Measurements from ENCODE around the gene ATXN2. TPM values are rescaled to one million over a fixed set of nuclear protein-coding genes. Genes with fewer than 3 reads are reported as not detected.

The ATXN2 gene
- total and polyA plus RNA-seq, 9 of the 15 experiments (the other 6 are each of a cell fraction or from before 2014, with no cell fraction given), result 16.8 to 67.8 (median 29.3) TPM

DNA sequence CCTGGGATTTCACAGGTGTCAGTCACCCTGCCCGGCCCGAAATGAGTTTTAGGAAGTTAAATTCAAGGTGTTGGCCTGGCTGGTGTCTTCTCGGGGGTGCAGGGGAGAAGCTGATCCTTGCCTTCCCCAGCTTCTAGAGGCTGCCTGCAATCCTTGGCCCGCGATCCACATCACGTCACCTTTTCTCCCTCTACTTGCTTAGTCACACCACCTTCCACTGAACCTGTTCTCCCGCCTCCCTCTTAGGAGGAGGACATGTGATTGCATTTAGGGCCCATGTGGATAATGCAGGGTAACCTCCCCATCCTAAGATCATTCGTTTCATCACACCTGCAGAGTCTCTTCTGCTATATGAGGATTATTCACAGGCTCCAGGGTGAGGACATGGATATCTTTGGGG lies 25.4 kb upstream of the ATXN2 start (continued):
- TF ChIP-seq, protein P1, sequence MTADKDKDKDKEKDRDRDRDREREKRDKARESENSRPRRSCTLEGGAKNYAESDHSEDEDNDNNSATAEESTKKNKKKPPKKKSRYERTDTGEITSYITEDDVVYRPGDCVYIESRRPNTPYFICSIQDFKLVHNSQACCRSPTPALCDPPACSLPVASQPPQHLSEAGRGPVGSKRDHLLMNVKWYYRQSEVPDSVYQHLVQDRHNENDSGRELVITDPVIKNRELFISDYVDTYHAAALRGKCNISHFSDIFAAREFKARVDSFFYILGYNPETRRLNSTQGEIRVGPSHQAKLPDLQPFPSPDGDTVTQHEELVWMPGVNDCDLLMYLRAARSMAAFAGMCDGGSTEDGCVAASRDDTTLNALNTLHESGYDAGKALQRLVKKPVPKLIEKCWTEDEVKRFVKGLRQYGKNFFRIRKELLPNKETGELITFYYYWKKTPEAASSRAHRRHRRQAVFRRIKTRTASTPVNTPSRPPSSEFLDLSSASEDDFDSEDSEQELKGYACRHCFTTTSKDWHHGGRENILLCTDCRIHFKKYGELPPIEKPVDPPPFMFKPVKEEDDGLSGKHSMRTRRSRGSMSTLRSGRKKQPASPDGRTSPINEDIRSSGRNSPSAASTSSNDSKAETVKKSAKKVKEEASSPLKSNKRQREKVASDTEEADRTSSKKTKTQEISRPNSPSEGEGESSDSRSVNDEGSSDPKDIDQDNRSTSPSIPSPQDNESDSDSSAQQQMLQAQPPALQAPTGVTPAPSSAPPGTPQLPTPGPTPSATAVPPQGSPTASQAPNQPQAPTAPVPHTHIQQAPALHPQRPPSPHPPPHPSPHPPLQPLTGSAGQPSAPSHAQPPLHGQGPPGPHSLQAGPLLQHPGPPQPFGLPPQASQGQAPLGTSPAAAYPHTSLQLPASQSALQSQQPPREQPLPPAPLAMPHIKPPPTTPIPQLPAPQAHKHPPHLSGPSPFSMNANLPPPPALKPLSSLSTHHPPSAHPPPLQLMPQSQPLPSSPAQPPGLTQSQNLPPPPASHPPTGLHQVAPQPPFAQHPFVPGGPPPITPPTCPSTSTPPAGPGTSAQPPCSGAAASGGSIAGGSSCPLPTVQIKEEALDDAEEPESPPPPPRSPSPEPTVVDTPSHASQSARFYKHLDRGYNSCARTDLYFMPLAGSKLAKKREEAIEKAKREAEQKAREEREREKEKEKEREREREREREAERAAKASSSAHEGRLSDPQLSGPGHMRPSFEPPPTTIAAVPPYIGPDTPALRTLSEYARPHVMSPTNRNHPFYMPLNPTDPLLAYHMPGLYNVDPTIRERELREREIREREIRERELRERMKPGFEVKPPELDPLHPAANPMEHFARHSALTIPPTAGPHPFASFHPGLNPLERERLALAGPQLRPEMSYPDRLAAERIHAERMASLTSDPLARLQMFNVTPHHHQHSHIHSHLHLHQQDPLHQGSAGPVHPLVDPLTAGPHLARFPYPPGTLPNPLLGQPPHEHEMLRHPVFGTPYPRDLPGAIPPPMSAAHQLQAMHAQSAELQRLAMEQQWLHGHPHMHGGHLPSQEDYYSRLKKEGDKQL (CRISPR knock-in tag; IDR thresholded peaks at IDR 0.05; ENCODE audit: borderline replicate concordance), result no peak
- TF ChIP-seq ZNF263 (CRISPR knock-in tag; IDR thresholded peaks at IDR 0.05; ENCODE audit: borderline replicate concordance) (peak; percentile 70; the same call in 1 of the 2 replicates), PRPF4 (IDR thresholded peaks at IDR 0.05; ENCODE audit: insufficient read depth, low read depth, low read length, poor library complexity, severe bottlenecking) (no peak), ZFX (CRISPR knock-in tag; IDR thresholded peaks at IDR 0.05) (no peak), ZNF197 (CRISPR knock-in tag; IDR thresholded peaks at IDR 0.05; ENCODE audit: low read depth) (no peak), CAMTA2 (CRISPR knock-in tag; conservative IDR thresholded peaks at IDR 0.05) (no peak), ETV1 (tag; conservative IDR thresholded peaks at IDR 0.05; ENCODE audit: low read depth) (no peak), MAFK (IDR thresholded peaks at IDR 0.05; ENCODE audit: low read length) (0 out of 2 replicates have a peak, but pooled peaks have one; percentile 42), FOXA3 (CRISPR knock-in tag; conservative IDR thresholded peaks at IDR 0.05 in 1 of 2, IDR thresholded peaks at IDR 0.05 in 1 of 2) (no peak), BHLHE40 (IDR thresholded peaks at IDR 0.05; ENCODE audit: low read length) (0 out of 2 replicates have a peak, but pooled peaks have one; percentile 16), KLF13 (tag; IDR thresholded peaks at IDR 0.05; ENCODE audit: borderline replicate concordance, low read depth) (no peak)
- TF ChIP-seq, protein P2, sequence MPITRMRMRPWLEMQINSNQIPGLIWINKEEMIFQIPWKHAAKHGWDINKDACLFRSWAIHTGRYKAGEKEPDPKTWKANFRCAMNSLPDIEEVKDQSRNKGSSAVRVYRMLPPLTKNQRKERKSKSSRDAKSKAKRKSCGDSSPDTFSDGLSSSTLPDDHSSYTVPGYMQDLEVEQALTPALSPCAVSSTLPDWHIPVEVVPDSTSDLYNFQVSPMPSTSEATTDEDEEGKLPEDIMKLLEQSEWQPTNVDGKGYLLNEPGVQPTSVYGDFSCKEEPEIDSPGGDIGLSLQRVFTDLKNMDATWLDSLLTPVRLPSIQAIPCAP (CRISPR knock-in tag; IDR thresholded peaks at IDR 0.05; ENCODE audit: borderline replicate concordance), result no peak
- TF ChIP-seq, protein P3, sequence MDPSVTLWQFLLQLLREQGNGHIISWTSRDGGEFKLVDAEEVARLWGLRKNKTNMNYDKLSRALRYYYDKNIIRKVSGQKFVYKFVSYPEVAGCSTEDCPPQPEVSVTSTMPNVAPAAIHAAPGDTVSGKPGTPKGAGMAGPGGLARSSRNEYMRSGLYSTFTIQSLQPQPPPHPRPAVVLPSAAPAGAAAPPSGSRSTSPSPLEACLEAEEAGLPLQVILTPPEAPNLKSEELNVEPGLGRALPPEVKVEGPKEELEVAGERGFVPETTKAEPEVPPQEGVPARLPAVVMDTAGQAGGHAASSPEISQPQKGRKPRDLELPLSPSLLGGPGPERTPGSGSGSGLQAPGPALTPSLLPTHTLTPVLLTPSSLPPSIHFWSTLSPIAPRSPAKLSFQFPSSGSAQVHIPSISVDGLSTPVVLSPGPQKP (CRISPR knock-in tag; IDR thresholded peaks at IDR 0.05), result no peak
- TF ChIP-seq, protein P4, sequence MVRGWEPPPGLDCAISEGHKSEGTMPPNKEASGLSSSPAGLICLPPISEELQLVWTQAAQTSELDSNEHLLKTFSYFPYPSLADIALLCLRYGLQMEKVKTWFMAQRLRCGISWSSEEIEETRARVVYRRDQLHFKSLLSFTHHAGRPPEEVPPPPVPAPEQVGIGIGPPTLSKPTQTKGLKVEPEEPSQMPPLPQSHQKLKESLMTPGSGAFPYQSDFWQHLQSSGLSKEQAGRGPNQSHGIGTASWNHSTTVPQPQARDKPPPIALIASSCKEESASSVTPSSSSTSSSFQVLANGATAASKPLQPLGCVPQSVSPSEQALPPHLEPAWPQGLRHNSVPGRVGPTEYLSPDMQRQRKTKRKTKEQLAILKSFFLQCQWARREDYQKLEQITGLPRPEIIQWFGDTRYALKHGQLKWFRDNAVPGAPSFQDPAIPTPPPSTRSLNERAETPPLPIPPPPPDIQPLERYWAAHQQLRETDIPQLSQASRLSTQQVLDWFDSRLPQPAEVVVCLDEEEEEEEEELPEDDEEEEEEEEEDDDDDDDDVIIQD (CRISPR knock-in tag; IDR thresholded peaks at IDR 0.05), result no peak
- TF ChIP-seq, protein P5, sequence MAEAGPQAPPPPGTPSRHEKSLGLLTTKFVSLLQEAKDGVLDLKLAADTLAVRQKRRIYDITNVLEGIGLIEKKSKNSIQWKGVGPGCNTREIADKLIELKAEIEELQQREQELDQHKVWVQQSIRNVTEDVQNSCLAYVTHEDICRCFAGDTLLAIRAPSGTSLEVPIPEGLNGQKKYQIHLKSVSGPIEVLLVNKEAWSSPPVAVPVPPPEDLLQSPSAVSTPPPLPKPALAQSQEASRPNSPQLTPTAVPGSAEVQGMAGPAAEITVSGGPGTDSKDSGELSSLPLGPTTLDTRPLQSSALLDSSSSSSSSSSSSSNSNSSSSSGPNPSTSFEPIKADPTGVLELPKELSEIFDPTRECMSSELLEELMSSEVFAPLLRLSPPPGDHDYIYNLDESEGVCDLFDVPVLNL (CRISPR knock-in tag; IDR thresholded peaks at IDR 0.05; ENCODE audit: low read depth), result no peak

All from K562 (cell line).